HepG2 (cell line): ENCODE measurements around the gene INO80B. TPM values are rescaled to one million over a fixed set of nuclear protein-coding genes. Genes with fewer than 3 reads are reported as not detected.
A peak's percentile ranks its signal among the peaks of the same experiment; 100 is the strongest.

Experiments used
- ATF3 ChIP-seq: sonication (generic); formaldehyde crosslinking; IDR thresholded peaks from 2 replicates; pipeline ENCODE4 v1.4.0; 2020; ENCODE audit warnings: missing genetic modification reagents
- THAP8 ChIP-seq: sonication (generic); formaldehyde crosslinking; IDR thresholded peaks from 2 replicates; pipeline ENCODE4 v1.5.1; 2020; ENCODE audit warnings: missing genetic modification reagents, mild to moderate bottlenecking, borderline replicate concordance
- ZNF776 ChIP-seq: sonication (generic); formaldehyde crosslinking; IDR thresholded peaks from 2 replicates; pipeline ENCODE4 v1.4.0; 2020; ENCODE audit warnings: mild to moderate bottlenecking, missing genetic modification reagents
- polyA plus RNA-seq, 8 experiments: library from polyadenylated mRNA; depleted of rRNA in 3 of 8; stranded (reverse) in 7 of 8; unstranded in 1 of 8; fragments of >200 nt; fragmentation: Illumina TruSeq in 4 of 8; extraction: Trizol in 4 of 8; gene quantifications; 2 replicates each; pipeline versions ENCODE4 v1.2.1 to v1.2.3, GENCODE V29; 2011 to 2016; ENCODE audit warnings: low read depth in 4 of 8, missing spikeins in 1 of 8, mixed read lengths in 1 of 8; ENCODE audit not compliant: insufficient read depth in 1 of 8
- total RNA-seq, 5 experiments: library from RNA; depleted of rRNA; stranded (reverse); fragments of >200 nt; fragmentation: Illumina TruSeq; extraction: Trizol; gene quantifications; 2 replicates each; pipeline ENCODE4 v1.2.3, GENCODE V29; 2016; ENCODE audit warnings: low read depth in 1 of 5
- TF ChIP-seq, protein P1 (sequence below), 2 experiments: sonication (generic) in 1 of 2; formaldehyde crosslinking in 1 of 2; IDR thresholded peaks; 2 replicates each; pipeline versions ENCODE4 v1.4.0 to v1.6.1; 2016 to 2020; ENCODE audit warnings: borderline replicate concordance in 1 of 2, low read depth in 1 of 2, mild to moderate bottlenecking in 1 of 2, missing genetic modification reagents in 1 of 2

Gene INO80B
- total and polyA plus RNA-seq, 2 of the 13 experiments (the other 11 are each of a cell fraction or from before 2014, with no cell fraction given), result 6.2 to 14.5 TPM

GRCh38 chr2:74440378-74441169 lies 14.3 kb upstream of the INO80B start (continued):
- TF ChIP-seq, protein P1, sequence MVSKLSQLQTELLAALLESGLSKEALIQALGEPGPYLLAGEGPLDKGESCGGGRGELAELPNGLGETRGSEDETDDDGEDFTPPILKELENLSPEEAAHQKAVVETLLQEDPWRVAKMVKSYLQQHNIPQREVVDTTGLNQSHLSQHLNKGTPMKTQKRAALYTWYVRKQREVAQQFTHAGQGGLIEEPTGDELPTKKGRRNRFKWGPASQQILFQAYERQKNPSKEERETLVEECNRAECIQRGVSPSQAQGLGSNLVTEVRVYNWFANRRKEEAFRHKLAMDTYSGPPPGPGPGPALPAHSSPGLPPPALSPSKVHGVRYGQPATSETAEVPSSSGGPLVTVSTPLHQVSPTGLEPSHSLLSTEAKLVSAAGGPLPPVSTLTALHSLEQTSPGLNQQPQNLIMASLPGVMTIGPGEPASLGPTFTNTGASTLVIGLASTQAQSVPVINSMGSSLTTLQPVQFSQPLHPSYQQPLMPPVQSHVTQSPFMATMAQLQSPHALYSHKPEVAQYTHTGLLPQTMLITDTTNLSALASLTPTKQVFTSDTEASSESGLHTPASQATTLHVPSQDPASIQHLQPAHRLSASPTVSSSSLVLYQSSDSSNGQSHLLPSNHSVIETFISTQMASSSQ (IDR thresholded peaks at IDR 0.05; ENCODE audit: low read depth), result 0 out of 2 replicates have a peak, but pooled peaks have one; percentile 24
- TF ChIP-seq, protein P1 (CRISPR knock-in tag; IDR thresholded peaks at IDR 0.05; ENCODE audit: borderline replicate concordance), result peak; percentile 82; the same call in 1 of the 2 replicates
- TF ChIP-seq ZNF776 (0 out of 2 replicates have a peak, but pooled peaks have one; percentile 75), ATF3 (peak; percentile 77), THAP8 (0 out of 2 replicates have a peak, but pooled peaks have one; percentile 59)
